Spleen (tissue), 11 donors: ENCODE measurements around the gene CFAP210. TPM values are rescaled to one million over a fixed set of nuclear protein-coding genes. Genes with fewer than 3 reads are reported as not detected.

ENCODE experiments used
- DNase-seq: peaks from one replicate; pipeline ENCODE4 v3.0.0-alpha.2; 2020
- H3K27ac ChIP-seq, 8 donors: fragments of 200-600 bp; sonication (generic) in 7 of 8; 1 replicate in 4 of 8; 2 replicates in 4 of 8; pipeline versions ENCODE4 v1.5.0 to v1.8.0; 2016 to 2021; ENCODE audit warnings: inconsistent platforms in 4 of 8, mild to moderate bottlenecking in 4 of 8, moderate library complexity in 1 of 8
- H3K27me3 ChIP-seq, 7 donors: fragments of 200-600 bp; sonication (generic) in 6 of 7; replicated peaks in 1 of 7; 1 replicate in 4 of 7; 2 replicates in 3 of 7; pipeline versions ENCODE4 v1.5.0 to v1.8.0; 2016 to 2021; ENCODE audit warnings: inconsistent platforms in 3 of 7, mild to moderate bottlenecking in 1 of 7
- H3K36me3 ChIP-seq, 6 donors: fragments of 200-600 bp; sonication (generic) in 5 of 6; 1 replicate in 4 of 6; 2 replicates in 2 of 6; pipeline versions ENCODE4 v1.5.0 to v1.8.0; 2016 to 2021; ENCODE audit warnings: inconsistent platforms in 2 of 6
- H3K4me1 ChIP-seq, 6 donors: fragments of 200-600 bp; sonication (generic) in 5 of 6; 1 replicate in 3 of 6; 2 replicates in 3 of 6; pipeline versions ENCODE4 v1.5.0 to v1.8.0; 2016 to 2021; ENCODE audit warnings: inconsistent platforms in 3 of 6
- H3K4me3 ChIP-seq, 8 donors: fragments of 200-600 bp; sonication (generic) in 7 of 8; 1 replicate in 4 of 8; 2 replicates in 4 of 8; pipeline versions ENCODE4 v1.5.0 to v1.8.0; 2016 to 2021; ENCODE audit warnings: inconsistent platforms in 4 of 8, mild to moderate bottlenecking in 4 of 8, moderate library complexity in 2 of 8
- H3K9me3 ChIP-seq, 8 donors: fragments of 200-600 bp; sonication (generic) in 7 of 8; 1 replicate in 4 of 8; 2 replicates in 4 of 8; pipeline versions ENCODE4 v1.5.0 to v1.8.0; 2016 to 2021; ENCODE audit warnings: inconsistent platforms in 4 of 8
- POLR2A ChIP-seq, 3 donors: fragments of 450-650 bp; IDR thresholded peaks; one replicate each; pipeline ENCODE4 v1.5.1; 2017; ENCODE audit warnings: antibody characterized with exemption in 3 of 3, mild to moderate bottlenecking in 1 of 3
- POLR2AphosphoS5 ChIP-seq, 3 donors: sonication (generic); formaldehyde crosslinking; IDR thresholded peaks; one replicate each; pipeline ENCODE4 v1.5.1; 2017; ENCODE audit warnings: antibody characterized with exemption in 3 of 3
- WGBS, 5 donors: extraction: QIAGEN DNeasy Blood & Tissue Kit in 3 of 5; methylation state at CpG; one replicate each; pipeline versions ENCODE4 v1.1.5 to v1.1.7; 2013 to 2018; 5-methylcytosine and 5-hydroxymethylcytosine counted together
- intact Hi-C: fragments of 100-400 bp; cut with DNase I; formaldehyde crosslinking; loops from one replicate; pipeline ENCODE4 v1.15.0; 2023; ENCODE audit warnings: low total_unique reads
- polyA plus RNA-seq, 3 donors: library from polyadenylated mRNA; stranded (reverse); fragments of 200-250 nt; gene quantifications; one replicate each; pipeline ENCODE4 v1.2.1, GENCODE V29; 2013
- total RNA-seq, 7 donors: library from RNA; depleted of rRNA in 3 of 7; stranded (reverse); fragments of >200 nt in 3 of 7; fragmentation: NEBNext Ultra II Directional in 4 of 7; extraction: Animal tissue kit (Norgen Biotek cat#: 25700) in 4 of 7; gene quantifications; one replicate each; pipeline versions ENCODE4 v1.1.0 to v1.2.1, GENCODE V29; 2016 to 2021
- TF ChIP-seq, protein P1 (sequence below), 11 experiments: fragments of 200-600 bp in 7 of 11; fragments of 450-650 bp in 4 of 11; sonication (generic) in 4 of 11; IDR thresholded peaks in 8 of 11; conservative IDR thresholded peaks in 3 of 11; 1 replicate in 7 of 11; 2 replicates in 4 of 11; pipeline versions ENCODE4 v1.4.0 to v1.8.0; 2016 to 2021; ENCODE audit warnings: antibody characterized with exemption in 11 of 11, inconsistent platforms in 4 of 11, mild to moderate bottlenecking in 1 of 11
- donor health status: healthy with polysubstance abuse.
- donor health status: DM: no; HTN: no; CAD: no; lungs with moderate emphysema.
- donor health status: DM: no; HTN: no; CAD: no.
- donor health status: Bipolar disorder and iron deficiency.
- donor health status: healthy.
- donor health status: DM: no; HTN: no; CAD: no.
- donor health status: DM: yes; HTN: yes; CAD: no.

CFAP210 gene
- total and polyA plus RNA-seq, 10 donors: 0.09 to 0.15 TPM; not detected in 8

DNA sequence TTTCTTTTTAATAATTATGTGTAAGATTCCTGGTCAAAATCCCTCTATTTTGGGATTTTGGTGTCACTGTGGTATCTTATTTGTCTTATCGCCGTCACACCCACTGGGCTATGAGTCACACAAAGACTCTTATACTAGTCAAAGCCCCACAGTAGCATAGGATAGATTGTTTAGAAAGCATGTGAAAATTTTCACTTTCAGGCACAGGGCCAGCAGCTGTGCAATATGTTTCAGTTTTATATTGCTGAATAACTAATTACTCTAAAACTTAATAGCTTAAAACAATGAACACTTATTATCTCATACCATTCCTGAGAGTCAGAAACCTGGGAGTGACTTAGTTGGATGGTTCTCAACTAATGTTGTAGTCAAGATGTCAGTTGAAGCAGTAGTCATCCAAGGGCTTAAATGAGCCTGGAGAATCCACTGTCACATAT is 24.0 kb downstream of the CFAP210 start:
- H3K27me3 ChIP-seq: peaks cover 0 to 6% (median 0%) of the 10 kb centered on the region in 7 donors
- no peaks in the 10 kb centered on the region for H3K36me3 ChIP-seq
- DNase-seq: no peak
- no peak overlapping the region for H3K27ac ChIP-seq
- H3K9me3 ChIP-seq: no peaks in the 10 kb centered on the region
- intact Hi-C loops: no loop called here
- WGBS, 5 donors: 85 to 92% (median 91%) methylated on average over 2 of the region's 2 CpGs
- no peak for TF ChIP-seq POLR2AphosphoS5 (IDR thresholded peaks at IDR 0.05)
- no peak for TF ChIP-seq POLR2A (IDR thresholded peaks at IDR 0.05)
- TF ChIP-seq, protein P1, sequence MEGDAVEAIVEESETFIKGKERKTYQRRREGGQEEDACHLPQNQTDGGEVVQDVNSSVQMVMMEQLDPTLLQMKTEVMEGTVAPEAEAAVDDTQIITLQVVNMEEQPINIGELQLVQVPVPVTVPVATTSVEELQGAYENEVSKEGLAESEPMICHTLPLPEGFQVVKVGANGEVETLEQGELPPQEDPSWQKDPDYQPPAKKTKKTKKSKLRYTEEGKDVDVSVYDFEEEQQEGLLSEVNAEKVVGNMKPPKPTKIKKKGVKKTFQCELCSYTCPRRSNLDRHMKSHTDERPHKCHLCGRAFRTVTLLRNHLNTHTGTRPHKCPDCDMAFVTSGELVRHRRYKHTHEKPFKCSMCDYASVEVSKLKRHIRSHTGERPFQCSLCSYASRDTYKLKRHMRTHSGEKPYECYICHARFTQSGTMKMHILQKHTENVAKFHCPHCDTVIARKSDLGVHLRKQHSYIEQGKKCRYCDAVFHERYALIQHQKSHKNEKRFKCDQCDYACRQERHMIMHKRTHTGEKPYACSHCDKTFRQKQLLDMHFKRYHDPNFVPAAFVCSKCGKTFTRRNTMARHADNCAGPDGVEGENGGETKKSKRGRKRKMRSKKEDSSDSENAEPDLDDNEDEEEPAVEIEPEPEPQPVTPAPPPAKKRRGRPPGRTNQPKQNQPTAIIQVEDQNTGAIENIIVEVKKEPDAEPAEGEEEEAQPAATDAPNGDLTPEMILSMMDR (IDR thresholded peaks at IDR 0.05 in 8 of 11, conservative IDR thresholded peaks at IDR 0.05 in 3 of 11): no peak
- H3K4me3 ChIP-seq: no peak overlapping the region
- no peaks in the 10 kb centered on the region for H3K4me1 ChIP-seq

DNA sequence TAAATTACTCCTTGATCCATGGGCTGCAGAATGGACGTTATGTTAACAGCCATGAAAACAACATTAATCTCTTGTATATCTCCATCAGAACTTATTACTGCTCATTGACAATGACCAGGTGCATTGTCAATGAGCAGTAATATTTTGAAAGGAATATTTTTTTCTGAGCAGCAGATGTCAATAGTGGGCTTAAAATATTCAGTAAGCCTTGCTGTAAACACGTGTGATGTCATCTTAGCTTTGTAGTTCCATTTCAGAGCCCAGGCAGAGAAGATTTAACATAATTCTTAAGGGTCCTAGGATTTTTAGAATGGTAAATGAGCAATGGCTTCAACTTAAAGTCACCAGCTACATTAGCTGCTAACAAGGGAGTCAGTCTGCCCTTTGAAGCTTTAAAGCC is 26.6 kb downstream of the CFAP210 start:
- no peaks in the 10 kb centered on the region for H3K4me1 ChIP-seq
- WGBS, 5 donors: 21 to 43% (median 34%) methylated on average over 2 of the region's 2 CpGs
- no peaks in the 10 kb centered on the region for H3K36me3 ChIP-seq
- no peak overlapping the region for H3K4me3 ChIP-seq
- peaks cover 0 to 2% (median 0%) of the 10 kb centered on the region in 7 donors for H3K27me3 ChIP-seq
- no peak overlapping the region for H3K27ac ChIP-seq
- TF ChIP-seq POLR2A (IDR thresholded peaks at IDR 0.05) (no peak), POLR2AphosphoS5 (IDR thresholded peaks at IDR 0.05) (no peak)
- TF ChIP-seq, protein P1 (IDR thresholded peaks at IDR 0.05 in 8 of 11, conservative IDR thresholded peaks at IDR 0.05 in 3 of 11): no peak
- intact Hi-C loops: no loop called here
- no peaks in the 10 kb centered on the region for H3K9me3 ChIP-seq
- DNase-seq: no peak

DNA sequence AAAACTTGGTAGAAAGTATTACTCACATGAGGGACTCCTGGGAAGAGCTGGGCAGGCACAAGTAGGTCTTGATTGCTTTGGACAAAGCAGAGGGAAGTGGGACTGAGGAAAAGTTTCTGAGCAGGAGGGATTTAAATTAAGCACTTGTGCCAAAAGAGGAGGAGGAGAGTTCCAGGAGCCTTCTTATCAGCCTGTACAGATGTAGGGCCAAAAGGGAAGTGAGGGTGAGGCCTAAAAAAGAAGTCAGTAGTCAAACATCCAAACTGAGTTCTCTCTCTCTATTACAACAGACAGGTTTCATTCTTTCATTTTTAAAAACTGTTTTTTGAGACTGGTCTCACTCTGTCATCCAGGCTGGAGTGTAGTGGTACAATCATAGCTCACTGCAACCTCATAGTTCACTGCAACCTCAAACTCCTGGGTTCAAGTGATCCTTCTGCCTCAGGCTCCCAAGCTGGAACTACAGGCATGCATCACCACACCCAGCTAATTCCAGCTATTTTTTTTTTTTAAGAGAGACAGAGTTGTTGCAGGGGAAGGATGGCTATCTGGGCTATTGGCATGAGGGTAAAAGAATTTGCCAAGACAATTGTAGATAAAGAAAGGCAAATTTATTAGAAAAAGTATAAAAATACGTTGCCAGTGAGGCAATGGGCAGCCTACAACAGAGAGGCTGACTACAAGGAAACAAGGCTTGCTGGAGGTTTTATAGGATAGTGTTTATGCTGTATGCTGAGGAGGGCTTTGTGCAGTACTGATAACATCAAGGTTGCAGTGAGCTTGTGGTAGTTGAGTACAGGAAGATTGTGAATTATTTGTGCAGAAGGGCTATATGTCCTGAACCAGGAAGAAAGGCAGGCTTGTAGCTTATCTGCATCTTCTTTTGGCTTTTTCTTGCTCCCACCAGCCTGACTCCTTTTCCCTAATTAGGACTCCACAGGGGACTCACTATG is 29.0 kb downstream of the CFAP210 start:
- 41 to 63% (median 48%) methylated on average over 1 of the region's 1 CpG for WGBS, 5 donors
- intact Hi-C loops: no loop called here
- H3K27me3 ChIP-seq: no peaks in the 10 kb centered on the region
- peak overlapping the region in 1 of 8 donors; percentile 11 for H3K27ac ChIP-seq
- no peaks in the 10 kb centered on the region for H3K9me3 ChIP-seq
- no peak for TF ChIP-seq POLR2AphosphoS5 (IDR thresholded peaks at IDR 0.05)
- TF ChIP-seq, protein P1 (IDR thresholded peaks at IDR 0.05 in 8 of 11, conservative IDR thresholded peaks at IDR 0.05 in 3 of 11): no peak
- TF ChIP-seq POLR2A (IDR thresholded peaks at IDR 0.05): no peak
- no peak for DNase-seq
- H3K36me3 ChIP-seq: no peaks in the 10 kb centered on the region
- no peaks in the 10 kb centered on the region for H3K4me1 ChIP-seq
- H3K4me3 ChIP-seq: no peak overlapping the region

DNA sequence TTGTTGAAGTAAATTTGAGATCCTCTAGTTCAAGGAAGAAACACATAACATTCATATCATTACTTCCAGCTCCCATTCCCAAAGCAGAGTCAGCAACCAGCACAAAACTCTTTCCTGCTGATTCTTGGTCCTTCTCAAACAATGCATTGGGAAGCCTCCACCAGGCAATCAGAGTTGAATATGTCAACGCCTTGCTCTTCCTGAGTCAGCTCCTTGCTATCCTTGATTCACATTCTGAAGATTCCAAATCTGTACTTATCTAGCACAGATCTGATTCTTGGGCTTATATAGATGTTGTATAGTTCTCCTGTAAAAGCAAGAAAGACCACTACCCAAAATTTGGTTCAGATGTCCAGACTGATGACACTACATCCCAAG is 29.6 kb downstream of the CFAP210 start:
- Histone ChIP-seq H3K27me3 (no peaks in the 10 kb centered on the region), H3K4me3 (no peak overlapping the region), H3K27ac (no peak overlapping the region), H3K4me1 (peaks cover 0 to under 1% (median 0%) of the 10 kb centered on the region in 6 donors), H3K9me3 (no peaks in the 10 kb centered on the region), H3K36me3 (no peaks in the 10 kb centered on the region)
- DNase-seq: no peak
- WGBS, 5 donors: 58 to 82% (median 72%) methylated on average over 1 of the region's 1 CpG
- intact Hi-C loops: no loop called here
- TF ChIP-seq POLR2A (IDR thresholded peaks at IDR 0.05): no peak
- no peak for TF ChIP-seq POLR2AphosphoS5 (IDR thresholded peaks at IDR 0.05)
- TF ChIP-seq, protein P1 (IDR thresholded peaks at IDR 0.05 in 8 of 11, conservative IDR thresholded peaks at IDR 0.05 in 3 of 11): no peak
